ENCODE measurements around the gene ZNF512.

DNA sequence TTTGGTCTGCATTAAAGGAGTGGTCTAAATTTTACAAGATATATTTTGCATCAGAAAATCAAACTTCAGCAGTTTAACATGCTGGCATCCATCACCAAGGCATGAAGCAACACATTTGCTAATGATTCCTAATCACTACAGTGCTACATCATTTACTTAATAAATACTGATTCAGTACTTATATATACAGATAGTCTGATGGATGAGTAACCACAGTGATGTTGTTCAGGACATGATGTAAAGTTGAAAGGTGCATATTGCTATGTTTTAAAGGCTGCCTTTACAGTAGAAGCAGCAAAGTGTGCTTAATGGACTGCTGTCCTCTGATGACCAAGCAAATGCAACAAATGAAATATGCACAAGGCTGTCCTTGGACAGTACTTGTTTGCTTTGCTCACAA, 69.5 kb downstream of the ZNF512 start:
- TF ChIP-seq, protein P1, sequence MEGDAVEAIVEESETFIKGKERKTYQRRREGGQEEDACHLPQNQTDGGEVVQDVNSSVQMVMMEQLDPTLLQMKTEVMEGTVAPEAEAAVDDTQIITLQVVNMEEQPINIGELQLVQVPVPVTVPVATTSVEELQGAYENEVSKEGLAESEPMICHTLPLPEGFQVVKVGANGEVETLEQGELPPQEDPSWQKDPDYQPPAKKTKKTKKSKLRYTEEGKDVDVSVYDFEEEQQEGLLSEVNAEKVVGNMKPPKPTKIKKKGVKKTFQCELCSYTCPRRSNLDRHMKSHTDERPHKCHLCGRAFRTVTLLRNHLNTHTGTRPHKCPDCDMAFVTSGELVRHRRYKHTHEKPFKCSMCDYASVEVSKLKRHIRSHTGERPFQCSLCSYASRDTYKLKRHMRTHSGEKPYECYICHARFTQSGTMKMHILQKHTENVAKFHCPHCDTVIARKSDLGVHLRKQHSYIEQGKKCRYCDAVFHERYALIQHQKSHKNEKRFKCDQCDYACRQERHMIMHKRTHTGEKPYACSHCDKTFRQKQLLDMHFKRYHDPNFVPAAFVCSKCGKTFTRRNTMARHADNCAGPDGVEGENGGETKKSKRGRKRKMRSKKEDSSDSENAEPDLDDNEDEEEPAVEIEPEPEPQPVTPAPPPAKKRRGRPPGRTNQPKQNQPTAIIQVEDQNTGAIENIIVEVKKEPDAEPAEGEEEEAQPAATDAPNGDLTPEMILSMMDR (IDR thresholded peaks at IDR 0.05 in 4 of 5, conservative IDR thresholded peaks at IDR 0.05 in 1 of 5) = no peak
- TF ChIP-seq POLR2A (IDR thresholded peaks at IDR 0.05) = no peak
